Mucosa of stomach (tissue), 1 donor: Measurements from ENCODE around the gene ARPC1A.
A peak's percentile ranks its signal among the peaks of the same experiment; 100 is the strongest.
"Not testable (repeated sequence)": the region's sequence is repeated elsewhere in the genome, so short reads cannot be mapped to it uniquely, and the experiment has no call there.

Experiments
- H3K27me3 ChIP-seq: one replicate; pipeline ENCODE4 v1.7.0; 2013; ENCODE audit warnings: mild to moderate bottlenecking, low read length; ENCODE audit not compliant: control insufficient read depth, insufficient read depth
- H3K36me3 ChIP-seq: one replicate; pipeline ENCODE4 v1.7.0; 2013; ENCODE audit warnings: low read length; ENCODE audit not compliant: control insufficient read depth, insufficient read depth
- H3K4me1 ChIP-seq: one replicate; pipeline ENCODE4 v1.7.0; 2013; ENCODE audit warnings: mild to moderate bottlenecking, low read length; ENCODE audit not compliant: control insufficient read depth, insufficient read depth
- H3K4me3 ChIP-seq: one replicate; pipeline ENCODE4 v1.7.0; 2013; ENCODE audit warnings: low read length
- H3K9ac ChIP-seq: one replicate; pipeline ENCODE4 v1.7.0; 2013; ENCODE audit warnings: mild to moderate bottlenecking, low read length, moderate library complexity
- H3K9me3 ChIP-seq: one replicate; pipeline ENCODE4 v1.7.0; 2013; ENCODE audit warnings: mild to moderate bottlenecking, low read length, moderate library complexity; ENCODE audit not compliant: control insufficient read depth
- donor health status: Pancreatic carcinoma.

ARPC1A gene

DNA sequence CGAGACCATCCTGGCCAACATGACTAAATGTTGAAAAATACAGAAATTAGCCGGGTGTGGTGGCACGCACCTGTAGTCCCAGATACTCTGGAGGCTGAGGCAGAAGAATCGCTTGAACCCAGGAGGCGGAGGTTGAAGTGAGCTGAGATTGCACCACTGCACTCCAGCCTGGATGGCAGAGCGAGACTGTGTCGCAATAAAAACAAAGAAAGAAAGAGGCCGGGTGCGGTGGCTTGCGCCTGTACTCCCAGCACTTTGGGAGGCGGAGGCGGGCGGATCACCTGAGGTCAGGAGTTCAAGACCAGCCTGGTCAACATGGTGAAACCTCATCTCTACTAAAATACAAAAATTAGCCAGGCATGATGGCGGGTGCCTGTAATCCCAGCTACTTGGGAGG is 61.5 kb downstream of the ARPC1A start:
- H3K9me3 ChIP-seq, H3K4me3 ChIP-seq, H3K27me3 ChIP-seq, H3K36me3 ChIP-seq, H3K4me1 ChIP-seq, H3K9ac ChIP-seq: not testable (repeated sequence)

DNA sequence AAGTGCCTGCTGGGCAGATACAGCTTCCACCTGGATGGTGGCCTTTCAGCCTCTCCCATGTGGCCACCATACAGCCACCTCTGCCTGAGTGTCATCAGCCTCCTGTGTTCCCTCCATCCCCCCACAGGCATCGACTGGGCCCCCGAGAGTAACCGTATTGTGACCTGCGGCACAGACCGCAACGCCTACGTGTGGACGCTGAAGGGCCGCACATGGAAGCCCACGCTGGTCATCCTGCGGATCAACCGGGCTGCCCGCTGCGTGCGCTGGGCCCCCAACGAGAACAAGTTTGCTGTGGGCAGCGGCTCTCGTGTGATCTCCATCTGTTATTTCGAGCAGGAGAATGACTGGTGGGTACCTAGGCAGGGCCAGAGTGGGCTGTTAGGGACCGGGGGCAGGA is 62.2 kb downstream of the ARPC1A start:
- no peak overlapping the region for H3K9ac ChIP-seq
- H3K9me3 ChIP-seq, result no peaks in the 10 kb centered on the region
- H3K4me3 ChIP-seq, result no peak overlapping the region
- H3K36me3 ChIP-seq, result no peaks in the 10 kb centered on the region
- H3K4me1 ChIP-seq, result peaks cover 10% of the 10 kb centered on the region
- H3K27me3 ChIP-seq, result no peaks in the 10 kb centered on the region

DNA sequence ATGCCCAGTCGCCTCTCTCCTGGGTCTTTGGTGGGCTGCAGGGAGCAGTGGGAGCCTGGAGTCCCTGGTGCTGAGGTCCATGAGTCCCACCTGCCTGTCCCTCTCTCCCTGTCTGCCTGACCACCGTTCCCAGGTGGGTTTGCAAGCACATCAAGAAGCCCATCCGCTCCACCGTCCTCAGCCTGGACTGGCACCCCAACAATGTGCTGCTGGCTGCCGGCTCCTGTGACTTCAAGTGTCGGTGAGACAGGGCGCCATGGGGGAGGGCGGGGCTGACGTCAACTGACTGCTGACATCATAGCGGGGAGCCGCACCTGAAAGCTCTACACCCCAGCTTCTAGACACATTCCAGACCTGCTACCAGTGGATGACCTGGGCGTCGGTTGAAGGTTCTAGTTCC is 64.1 kb downstream of the ARPC1A start:
- H3K36me3 ChIP-seq, result no peaks in the 10 kb centered on the region
- no peak overlapping the region for H3K4me3 ChIP-seq
- no peak overlapping the region for H3K9ac ChIP-seq
- no peaks in the 10 kb centered on the region for H3K27me3 ChIP-seq
- peaks cover 21% of the 10 kb centered on the region for H3K4me1 ChIP-seq
- H3K9me3 ChIP-seq, result no peaks in the 10 kb centered on the region

DNA sequence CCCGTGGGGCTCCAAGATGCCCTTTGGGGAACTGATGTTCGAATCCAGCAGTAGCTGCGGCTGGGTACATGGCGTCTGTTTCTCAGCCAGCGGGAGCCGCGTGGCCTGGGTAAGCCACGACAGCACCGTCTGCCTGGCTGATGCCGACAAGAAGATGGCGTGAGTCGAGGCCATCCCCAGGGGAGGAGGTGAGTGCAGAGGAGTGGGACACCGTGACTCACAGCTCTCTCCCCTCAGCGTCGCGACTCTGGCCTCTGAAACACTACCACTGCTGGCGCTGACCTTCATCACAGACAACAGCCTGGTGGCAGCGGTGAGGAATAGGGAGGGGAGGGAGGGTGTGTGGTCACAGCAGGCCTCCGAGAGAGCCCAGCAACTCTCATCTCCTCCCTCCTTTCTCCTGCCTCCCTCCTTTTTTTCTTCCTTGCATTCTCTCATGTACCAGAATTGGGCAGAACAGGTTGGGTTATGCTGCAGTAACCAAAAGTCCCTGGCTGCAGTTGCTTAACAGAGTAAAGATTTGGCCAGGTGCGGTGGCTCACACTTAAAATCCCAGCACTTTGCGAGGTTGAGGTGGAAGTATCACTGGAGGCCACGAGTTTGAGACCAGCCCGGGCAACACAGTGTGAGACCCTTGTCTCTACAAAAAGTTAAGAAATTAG is 65.4 kb downstream of the ARPC1A start:
- no peak overlapping the region for H3K4me3 ChIP-seq
- H3K9me3 ChIP-seq, result no peaks in the 10 kb centered on the region
- H3K9ac ChIP-seq, result no peak overlapping the region
- H3K36me3 ChIP-seq, result no peaks in the 10 kb centered on the region
- no peaks in the 10 kb centered on the region for H3K27me3 ChIP-seq
- H3K4me1 ChIP-seq, result peaks cover 21% of the 10 kb centered on the region

DNA sequence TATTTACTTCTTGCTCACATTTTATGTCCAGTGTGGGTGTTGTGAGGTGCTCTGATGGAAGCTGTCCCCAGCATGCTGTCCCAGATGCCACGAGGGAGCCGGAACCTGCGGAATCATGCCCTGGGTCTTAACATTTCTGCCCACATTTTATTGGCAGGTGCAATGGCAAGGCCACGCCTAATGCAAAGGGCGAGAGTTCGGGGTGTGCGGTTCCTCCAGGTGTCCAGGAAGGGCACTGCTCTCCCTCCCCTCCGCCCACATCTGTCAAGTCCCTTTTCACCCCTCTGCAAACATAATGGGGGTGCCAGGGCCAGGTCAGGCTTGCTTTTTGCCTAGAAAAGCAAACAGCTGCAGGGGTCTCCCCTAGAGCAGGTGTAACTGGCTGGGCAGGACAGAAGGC is 66.3 kb downstream of the ARPC1A start:
- no peak overlapping the region for H3K9ac ChIP-seq
- no peak overlapping the region for H3K4me3 ChIP-seq
- no peaks in the 10 kb centered on the region for H3K27me3 ChIP-seq
- H3K9me3 ChIP-seq, result no peaks in the 10 kb centered on the region
- peaks cover 21% of the 10 kb centered on the region for H3K4me1 ChIP-seq
- H3K36me3 ChIP-seq, result peaks cover under 1% of the 10 kb centered on the region

DNA sequence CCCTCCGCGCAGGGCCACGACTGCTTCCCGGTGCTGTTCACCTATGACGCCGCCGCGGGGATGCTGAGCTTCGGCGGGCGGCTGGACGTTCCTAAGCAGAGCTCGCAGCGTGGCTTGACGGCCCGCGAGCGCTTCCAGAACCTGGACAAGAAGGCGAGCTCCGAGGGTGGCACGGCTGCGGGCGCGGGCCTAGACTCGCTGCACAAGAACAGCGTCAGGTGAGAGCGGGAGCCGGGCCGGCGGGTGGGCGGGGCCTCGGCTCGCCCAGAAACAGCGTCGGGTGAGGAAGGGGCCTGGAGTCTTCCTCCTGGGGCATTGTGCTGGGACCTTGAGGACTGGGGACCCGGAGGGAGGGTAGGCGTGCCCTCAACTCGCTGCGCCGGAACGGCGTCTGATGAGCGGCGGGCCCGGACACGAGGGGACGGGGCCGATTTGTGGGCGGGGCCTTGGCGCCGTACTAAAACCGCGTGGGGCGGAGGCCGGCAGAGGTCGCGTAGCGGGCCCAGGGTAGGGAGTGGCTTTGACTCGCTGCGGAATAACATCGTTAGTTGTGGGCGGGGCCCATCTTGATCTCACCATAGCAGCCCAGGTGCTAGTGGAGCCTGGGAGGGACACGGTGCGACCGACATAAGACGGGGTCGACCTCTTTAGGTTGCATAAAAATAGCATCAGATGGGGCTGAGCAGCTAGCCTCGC is 67.1 kb downstream of the ARPC1A start:
- Histone ChIP-seq H3K4me1 (peaks cover 21% of the 10 kb centered on the region), H3K9ac (peak overlapping the region; percentile 47), H3K4me3 (peak overlapping the region; percentile 22), H3K27me3 (no peaks in the 10 kb centered on the region), H3K36me3 (peaks cover 8% of the 10 kb centered on the region), H3K9me3 (no peaks in the 10 kb centered on the region)

DNA sequence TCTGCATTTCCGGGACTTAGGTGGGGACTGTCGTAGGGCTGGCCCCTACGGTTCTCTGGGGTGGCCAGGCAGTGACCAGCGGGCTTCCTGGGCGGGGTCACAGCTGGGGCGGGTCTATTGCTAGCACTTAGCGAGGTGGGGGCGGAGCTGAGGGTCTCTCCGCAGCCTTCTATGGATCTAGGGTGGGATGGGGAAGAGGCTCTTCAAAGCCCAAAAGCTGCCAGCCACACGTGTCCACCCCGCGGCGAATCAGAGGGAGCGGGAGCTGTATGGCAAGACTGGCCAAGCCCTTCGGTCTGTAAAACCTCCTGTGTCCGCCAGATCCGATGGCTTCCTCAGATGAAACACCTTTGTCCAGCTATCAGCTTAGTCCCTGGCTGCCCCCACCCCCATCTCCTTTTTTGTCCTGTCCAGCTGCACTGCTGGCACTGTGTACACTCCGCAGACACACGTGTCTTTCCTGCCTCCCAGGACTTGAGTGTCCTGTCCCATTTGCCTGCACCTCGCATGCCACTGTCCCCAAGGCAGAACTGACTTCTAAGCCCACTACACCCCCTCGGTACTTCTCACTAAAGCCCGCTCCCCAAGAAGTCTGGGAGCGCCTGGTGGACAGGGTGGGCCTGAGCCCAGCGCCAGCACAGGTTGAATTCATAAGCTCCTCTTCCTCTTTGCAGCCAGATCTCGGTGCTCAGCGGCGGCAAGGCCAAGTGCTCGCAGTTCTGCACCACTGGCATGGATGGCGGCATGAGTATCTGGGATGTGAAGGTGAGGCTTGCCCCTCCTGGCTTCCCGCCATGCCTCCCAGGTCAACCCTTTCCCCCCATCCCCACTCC is 67.9 kb downstream of the ARPC1A start:
- Histone ChIP-seq H3K9ac (peak overlapping the region; percentile 47), H3K4me3 (peak overlapping the region; percentile 22), H3K27me3 (no peaks in the 10 kb centered on the region), H3K9me3 (no peaks in the 10 kb centered on the region), H3K4me1 (peaks cover 21% of the 10 kb centered on the region), H3K36me3 (peaks cover 9% of the 10 kb centered on the region)

DNA sequence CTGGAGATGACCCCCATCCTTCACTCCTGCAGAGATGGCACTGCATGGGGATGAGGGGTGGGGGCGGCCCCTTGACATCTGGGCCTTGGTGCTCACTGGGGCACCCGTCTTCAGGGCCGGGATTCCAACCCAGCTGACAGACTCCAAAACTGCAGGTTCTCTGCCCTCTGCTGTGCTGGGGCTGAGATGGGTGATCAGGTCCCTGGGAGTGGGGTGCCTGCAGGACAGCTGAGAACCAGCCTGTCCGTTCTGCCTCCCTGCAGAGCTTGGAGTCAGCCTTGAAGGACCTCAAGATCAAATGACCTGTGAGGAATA is 68.4 kb downstream of the ARPC1A start:
- H3K9ac ChIP-seq, result no peak overlapping the region
- H3K27me3 ChIP-seq, result no peaks in the 10 kb centered on the region
- H3K9me3 ChIP-seq, result no peaks in the 10 kb centered on the region
- H3K36me3 ChIP-seq, result peaks cover 9% of the 10 kb centered on the region
- peaks cover 21% of the 10 kb centered on the region for H3K4me1 ChIP-seq
- no peak overlapping the region for H3K4me3 ChIP-seq

DNA sequence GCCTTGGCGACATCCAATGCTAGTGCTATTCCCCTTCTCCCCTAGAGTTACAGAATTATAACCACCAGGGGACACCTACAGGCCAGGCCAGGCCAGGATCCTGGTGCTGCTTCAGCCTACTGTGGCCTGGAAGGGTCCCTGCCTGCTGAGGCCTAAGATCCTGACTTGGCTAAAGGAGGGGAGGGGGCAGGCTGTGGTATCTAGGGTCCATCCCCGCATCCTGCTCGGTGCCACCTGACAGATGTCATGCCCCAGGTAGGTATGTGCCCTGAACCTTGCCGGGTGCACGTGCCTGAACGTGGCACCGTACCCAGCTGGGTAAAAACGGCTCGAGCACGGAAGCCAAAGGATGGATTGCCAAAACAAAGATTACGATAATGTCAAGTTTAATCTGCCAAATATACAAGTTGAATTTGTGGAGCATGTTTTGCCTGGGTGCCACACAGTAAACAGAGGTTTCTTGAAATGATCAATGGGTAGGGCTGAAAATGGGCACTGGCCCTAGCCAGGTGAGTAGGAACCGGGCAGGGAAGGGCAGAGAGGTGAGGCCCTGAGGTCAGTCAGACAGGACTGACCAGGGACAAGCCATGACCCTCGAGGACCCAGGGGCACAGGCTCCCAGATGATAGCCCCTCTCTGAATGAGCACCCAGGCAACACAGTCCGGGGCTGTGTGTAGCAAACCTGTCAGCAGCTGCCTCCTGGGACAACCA is 70.1 kb downstream of the ARPC1A start:
- no peaks in the 10 kb centered on the region for H3K27me3 ChIP-seq
- no peaks in the 10 kb centered on the region for H3K9me3 ChIP-seq
- no peak overlapping the region for H3K4me3 ChIP-seq
- no peak overlapping the region for H3K9ac ChIP-seq
- H3K36me3 ChIP-seq, result peaks cover 17% of the 10 kb centered on the region
- H3K4me1 ChIP-seq, result peaks cover 21% of the 10 kb centered on the region

DNA sequence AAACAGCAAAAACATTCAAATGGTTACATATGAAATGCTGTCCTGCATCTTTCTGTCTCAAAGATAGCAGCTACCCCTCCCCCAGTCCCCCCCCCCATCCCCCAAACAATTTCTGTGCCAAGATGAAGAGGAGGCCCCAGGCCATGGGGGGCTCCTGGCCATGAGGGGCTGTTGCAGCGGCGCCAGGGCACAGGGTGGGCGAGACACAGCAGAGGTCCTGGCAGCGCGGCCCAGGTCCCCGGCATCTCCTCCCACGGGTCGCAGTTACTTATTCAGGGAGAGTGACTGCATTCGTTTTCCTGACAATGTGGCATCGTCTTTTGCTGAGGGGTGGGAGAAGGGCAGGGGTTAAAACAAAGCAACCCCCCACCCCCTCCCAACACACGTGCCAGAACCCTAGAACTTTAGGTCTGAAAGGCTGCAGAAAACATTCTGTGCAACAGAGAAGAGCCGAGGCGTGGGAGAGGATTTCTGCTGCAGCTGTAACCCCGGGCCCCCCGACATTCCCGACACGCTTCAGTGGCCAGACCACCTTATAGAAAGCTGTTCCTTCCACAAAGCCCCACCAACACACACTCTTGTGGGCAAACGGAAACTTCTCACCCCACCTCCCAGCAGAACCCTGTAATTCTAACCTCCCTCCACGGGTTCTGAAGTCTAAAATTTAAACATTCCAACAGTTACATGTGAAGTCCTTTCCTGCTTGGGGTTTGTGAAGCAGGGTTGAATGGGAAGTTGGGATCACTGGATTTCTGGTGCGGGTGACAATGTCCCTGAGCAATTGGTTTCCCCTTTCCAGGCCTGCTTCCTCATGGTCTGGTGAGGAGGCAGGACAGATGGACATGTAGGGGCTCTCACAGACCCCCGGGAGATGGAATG is 71.0 kb downstream of the ARPC1A start:
- Histone ChIP-seq H3K9ac (no peak overlapping the region), H3K9me3 (no peaks in the 10 kb centered on the region), H3K4me3 (no peak overlapping the region), H3K27me3 (no peaks in the 10 kb centered on the region), H3K4me1 (peaks cover 21% of the 10 kb centered on the region), H3K36me3 (peaks cover 17% of the 10 kb centered on the region)

DNA sequence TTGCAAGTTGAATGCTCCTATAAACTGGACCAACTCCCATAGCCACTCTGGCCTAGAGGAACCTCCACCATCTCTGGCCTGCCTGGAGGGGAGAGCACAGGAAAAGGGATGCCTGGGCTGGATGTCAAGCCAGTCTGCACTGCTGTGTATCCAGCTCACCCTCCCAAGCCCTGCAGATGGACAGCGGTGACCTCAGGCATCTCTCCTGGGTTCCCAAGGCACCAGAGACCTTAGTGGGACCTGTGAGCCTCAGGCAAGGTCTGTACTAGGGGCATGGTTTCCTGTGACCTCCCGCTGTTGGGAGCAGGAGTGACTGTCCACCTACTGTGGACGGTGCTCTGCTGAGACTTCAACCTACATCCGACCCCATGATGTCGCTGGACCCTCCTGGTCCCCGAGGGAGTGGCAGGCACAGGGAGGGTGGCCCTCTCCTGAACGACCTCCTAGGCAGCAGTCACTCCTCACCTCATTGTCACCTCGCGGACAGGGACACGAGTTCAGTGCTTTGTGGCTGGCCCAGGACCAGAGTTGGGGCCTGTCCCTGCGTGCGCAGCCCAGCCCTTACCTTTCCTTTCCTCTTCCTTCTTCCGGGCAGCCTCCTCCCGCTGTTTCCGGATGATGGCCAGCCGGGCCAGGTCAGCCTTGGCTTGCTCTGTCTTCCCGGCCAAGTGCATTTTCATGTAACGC is 71.7 kb downstream of the ARPC1A start:
- H3K9me3 ChIP-seq, result no peaks in the 10 kb centered on the region
- peaks cover 17% of the 10 kb centered on the region for H3K36me3 ChIP-seq
- H3K27me3 ChIP-seq, result no peaks in the 10 kb centered on the region
- H3K4me1 ChIP-seq, result peaks cover 14% of the 10 kb centered on the region
- H3K9ac ChIP-seq, result no peak overlapping the region
- H3K4me3 ChIP-seq, result no peak overlapping the region
